Colon (tissue), 2 donors: ENCODE measurements around the gene ZNF750.

Experiments used
- FAIRE-seq: peaks from 2 replicates; lab custom pipeline; 2012; peaks lifted over from hg19 to GRCh38; lab: Jason Lieb, UNC
- donor health status: control.
- donor health status: control.

The ZNF750 gene

DNA sequence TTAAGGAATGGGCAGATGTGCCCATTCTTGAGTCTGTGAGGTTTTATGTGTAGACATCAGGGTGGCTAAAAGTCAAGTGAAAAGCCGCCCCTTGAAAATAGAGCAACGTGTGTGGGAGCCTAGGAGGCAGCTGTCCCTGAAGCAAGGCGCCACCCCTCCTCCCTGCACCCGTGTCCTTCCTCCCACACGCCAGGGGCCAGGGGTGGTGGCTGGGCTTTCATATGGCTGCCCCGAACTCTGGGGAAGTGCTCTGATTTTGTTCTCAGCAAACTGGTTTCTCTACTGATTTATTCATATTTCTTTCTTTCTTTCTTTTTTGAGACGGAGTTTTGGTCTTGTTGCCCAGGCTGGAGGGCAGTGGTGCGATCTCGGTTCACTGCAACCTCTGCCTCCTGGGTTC lies 4.7 kb downstream of the ZNF750 start:
- no peak for FAIRE-seq

DNA sequence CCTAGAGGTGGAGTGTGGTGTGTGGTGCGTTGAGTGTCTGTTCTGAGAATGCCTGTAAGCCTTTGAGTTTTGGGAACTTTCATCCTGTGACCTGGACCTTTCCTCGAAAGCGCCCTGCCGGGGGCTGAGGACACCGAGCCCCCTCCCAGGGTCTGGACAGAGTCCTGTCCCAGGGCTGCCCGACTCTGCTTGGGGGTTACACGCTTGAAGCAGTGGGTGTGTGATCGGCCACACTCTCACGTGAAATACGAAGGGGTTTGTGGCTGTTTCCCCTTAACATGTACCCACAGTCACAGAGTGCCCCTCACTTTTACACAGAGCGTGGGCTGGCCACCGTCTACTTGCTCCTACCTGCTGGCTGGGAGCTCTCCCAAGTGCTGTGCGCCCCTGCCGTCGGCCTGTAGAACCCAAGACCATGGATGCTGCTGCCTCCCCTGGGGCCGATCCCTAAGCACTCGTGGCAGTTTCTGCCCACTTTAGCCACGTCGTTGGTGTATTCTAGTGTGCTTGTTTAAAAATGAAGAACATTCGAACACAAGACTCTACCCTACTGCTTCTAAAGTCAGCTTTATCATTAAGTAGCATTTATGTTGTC lies 6.8 kb downstream of the ZNF750 start:
- no peak for FAIRE-seq

DNA sequence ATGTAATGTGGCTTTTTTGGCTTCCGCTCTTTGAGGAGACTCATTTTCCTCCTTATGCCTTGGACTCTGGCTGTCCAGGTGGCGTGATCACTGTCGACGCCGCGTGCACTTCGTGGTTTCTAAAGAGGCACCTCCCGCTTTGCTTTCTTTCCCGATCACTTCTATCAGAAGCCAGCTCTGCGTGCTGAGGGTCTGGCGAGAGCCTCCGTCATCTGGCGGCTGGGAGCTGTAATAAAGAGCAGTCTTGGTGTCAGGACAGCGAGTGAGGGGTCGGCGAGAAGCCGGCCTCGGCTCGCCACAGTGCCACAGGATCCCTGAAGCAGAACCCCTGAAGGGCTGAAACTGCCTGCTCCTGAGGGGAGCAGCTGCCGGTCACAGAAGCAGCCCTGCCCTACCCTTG lies 7.4 kb downstream of the ZNF750 start:
- no peak for FAIRE-seq

DNA sequence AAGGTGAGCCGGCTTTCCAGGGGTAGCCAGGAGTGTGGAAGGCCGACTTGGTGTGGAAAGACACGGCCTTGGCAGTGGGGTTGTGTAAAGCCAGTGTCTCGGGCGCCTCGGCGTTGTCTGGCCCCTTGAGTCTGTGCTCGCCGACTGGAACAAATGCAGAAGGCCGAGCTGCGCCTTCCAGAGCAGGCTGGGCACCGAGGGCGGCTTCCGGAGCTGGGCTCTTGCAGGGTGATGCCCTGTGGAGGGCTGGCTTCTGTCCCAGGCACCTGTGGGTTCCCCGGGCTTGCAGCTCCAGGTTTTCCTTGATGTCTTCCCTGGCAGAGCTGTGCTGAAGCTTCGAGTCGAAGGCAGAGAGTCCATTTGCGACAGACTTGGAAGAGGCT lies 8.0 kb downstream of the ZNF750 start:
- no peak for FAIRE-seq

DNA sequence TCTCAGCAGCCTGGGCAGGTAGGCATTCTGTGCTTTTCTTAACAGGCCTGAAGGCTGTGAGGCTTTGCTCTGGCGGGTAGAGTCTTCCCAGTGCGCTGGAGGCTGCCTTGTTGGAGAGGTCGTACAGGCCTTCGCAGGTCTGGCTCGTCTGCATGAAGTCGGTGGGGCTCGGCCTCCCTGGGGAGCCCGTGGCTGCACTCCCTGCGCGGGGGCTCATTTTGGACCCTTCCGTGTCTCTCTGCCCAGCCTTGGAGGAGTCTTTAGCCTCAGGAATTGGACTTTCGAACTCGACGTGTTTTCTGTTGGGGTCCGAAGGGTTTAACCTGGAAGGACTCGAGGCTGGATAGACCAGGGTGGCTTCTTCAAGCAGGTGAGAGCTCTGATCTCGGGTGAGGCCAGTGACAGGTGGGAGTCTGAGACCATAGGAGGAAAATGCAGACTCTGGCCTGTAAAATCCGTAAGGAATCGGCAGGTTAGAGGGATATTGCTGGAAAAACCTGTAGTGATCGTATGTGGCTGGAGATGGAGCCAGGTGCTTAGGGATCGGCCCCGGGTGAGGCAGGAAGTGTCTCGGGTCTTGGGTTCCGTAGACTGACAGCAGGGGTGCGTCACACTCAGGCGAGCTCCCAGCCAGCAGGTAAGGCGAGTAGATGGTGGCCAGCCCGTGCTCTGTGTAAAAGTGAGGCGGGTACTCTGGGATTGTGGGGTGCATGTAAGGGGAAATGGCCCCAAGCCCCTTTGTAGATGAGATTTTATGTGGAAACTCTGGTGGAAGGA lies 8.6 kb downstream of the ZNF750 start:
- no peak for FAIRE-seq

DNA sequence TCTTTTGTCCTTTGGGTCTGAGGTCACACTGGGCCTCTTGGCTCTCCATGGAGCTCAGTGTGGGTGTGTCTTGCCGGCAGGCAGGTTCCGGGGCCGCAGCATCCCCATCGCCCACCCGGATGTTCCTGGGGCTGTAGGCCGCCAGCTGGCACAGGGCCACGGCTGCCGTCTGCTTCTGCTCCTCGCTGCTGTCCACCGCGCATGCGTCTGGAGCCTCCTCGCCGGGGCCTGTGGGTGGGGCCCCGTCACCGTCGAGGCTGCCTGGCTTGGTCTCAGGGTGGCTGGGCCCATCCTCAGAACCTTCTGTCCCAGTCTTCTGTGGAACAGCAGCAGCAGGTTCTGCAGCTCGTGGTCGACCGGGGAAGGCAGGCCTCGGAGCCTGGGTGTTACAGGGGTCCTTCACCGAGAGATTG lies 9.6 kb downstream of the ZNF750 start:
- no peak for FAIRE-seq

DNA sequence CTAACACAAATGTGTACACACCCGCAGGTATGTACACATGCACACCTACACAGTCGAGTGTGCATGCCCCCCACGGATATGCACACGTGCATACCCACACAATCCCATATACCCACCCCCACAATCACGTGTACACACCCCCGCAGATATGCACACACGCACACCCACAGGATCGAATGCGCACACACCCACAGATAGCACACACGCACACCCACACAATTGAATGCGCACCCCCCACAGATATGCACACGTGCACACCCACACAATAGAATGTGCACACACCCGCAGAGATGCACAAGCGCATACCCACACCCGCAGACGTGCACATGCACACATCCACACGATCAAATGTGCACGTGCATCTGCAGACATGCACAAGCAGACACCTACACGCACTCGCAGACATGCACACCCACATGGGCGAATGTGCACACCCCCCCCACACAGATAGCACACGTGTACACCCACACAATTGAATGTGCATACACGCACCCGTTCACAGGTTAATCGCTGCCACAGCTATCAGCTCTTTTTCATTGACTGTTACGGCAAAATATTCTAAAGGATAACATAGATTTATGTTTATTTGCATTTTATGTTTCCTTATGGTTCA lies 10.8 kb downstream of the ZNF750 start:
- no peak for FAIRE-seq

DNA sequence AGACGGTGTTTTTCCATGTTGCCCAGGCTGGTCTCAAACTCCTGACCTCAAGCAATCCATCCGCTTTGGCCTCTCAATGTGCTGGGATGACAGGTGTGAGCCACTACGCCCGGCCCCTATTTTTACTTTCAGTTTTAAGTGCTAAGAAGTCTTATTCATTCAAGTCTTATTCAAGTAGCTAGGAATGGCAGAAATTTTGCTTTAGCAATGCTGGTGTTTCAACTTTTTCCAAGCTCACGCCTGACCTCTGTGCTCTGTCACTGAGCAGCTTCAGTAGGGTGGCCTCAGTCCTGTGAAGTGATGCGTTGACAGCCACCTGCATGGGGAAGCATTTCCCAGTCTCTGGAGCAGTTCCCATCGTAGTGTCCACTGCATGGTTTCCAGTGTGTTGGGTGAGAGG lies 12.9 kb downstream of the ZNF750 start:
- FAIRE-seq: no peak

DNA sequence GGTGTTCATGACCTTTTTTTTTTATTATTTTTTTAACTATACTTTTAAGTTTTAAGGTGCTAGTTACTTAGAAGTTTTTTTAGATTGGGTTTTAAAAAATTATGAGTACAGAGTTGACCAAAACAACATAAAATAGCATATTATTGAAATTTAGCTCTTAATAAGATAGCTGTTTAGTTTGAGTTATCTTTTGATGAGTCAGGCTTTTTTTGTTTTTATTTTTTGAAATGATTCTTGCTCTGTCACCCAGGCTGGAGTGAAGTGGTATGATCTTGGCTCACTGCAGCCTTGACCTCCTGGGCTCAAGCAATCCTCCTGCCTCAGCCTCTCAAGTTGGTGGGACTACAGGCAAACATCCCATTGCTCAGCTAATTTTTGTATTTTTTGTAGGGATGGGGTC lies 13.6 kb downstream of the ZNF750 start:
- FAIRE-seq: no peak

DNA sequence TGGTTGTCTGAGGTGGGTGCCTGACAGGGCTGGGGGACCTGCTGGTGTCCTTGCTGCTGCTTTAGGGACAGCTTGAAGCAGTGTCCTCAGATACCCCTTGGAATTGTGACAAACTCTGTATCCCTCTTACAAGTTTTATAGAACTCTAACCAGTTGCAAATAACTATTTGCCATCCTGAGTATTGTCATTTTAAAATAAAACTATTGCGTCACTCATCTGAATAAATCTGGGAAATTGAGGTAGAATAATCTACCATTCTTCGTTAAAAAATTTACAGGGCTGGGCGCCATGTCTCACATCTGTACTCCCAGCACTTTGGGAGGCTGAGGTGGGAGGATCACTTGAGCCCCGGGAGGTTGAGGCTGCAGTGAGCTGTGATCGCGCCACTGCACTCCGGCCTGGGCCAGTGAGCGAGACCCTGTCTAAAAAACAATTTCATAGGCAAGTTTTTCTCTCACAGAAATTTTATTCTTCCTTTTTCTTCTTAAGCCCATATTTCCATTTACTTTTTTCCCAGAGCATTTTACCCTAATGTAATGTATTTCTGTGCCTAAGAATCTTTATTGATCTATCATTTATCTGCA lies 14.2 kb downstream of the ZNF750 start:
- no peak for FAIRE-seq

DNA sequence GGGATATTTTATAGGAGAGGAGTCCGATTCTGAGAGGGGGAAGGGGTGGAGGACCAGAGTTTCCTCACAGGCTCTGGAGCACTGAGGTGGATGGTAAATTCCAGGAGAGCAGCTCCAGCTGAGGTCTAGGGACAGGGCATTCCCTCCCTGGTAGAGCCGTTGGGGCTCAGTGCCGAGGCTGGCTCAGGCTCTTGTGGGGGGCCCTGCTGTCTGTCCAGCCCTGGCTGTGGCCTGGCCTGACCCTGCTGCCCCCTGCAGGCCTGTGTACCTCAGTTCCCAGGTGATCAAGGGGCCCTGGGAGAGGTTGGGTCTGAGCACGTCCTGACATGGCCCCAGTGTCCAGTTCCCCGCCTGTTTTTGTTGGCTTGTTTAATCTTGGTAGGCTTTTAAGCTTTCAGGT lies 16.8 kb downstream of the ZNF750 start:
- no peak for FAIRE-seq

DNA sequence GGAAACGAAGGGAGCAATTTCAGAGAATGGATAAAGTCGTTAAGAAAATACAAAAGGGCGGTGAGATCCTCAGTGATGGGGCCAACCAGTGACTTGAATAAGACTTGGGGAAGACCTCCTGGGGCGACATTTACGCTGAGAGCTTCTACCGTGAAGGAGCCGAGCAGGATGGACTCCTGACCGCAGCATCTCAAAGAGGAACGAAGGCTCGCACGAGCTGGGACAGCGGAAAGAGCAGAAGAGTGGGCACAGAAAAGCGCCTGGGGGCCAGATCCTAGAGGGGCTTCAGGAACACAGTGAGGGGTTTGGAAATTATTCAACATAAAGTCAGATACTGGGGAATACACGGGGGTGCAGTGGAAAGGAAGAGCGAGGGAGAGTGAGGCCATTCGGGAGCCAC lies 17.5 kb downstream of the ZNF750 start:
- FAIRE-seq: no peak

DNA sequence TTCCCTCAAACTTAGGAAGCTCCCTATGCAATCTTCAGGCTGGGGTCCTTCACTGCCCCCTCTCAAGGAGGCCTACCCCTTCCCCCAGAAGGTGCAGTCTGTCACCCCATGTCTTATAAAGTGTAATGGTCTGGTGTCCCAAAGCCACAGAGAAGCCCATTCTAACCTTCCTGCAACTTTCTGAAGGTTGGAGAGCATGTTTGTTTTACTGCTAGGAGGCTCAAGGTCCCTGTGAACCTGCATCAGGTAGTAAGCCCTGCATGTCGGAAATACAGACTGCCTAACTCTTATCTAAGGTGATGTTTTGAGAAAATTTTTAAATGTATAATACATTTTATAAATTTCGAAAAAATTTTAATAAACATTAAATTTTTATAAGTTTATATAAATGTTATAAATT lies 18.3 kb downstream of the ZNF750 start:
- FAIRE-seq: no peak

DNA sequence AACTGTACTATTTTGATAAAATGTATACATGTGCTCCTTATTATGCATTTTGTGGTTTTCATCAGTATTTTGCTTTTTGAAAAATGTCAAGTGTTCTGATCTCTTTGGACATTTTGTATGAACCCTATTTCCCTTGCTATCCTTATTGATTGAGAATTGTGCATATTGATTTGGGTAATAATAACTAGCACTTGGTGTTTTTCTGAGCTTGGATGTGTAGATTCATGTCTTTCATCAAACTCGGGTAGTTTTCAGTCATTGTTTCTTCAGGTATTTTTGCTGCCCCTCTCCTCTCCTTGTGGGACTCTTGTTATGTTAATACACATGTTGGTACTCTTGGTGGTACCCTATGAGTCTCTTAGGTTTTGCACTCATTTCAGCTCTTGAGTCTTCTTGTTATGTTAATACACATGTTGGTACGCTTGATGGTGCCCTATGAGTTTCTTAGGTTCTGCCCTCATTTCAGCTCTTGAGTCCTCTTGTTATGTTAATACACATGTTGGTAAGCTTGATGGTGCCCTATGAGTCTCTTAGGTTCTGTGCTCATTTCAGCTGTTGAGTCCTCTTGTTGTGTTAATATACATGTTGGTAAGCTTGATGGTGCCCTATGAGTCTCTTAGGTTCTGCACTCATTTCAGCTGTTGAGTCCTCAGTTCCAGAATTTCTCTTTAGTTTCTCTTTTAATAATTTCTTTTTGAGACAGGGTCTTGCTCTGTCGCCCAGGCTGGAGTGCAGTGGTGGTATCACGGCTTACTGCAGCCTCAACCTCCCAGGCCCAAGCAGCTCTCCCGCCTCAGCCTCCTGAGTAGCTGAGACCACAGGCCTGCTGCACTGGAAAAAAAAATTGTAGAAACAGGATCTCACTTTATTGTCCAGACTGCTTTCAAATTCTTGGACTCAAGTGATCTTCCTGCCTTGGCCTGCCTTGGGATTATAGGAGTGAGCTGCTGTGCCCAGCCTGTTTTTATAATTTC lies 19.3 kb downstream of the ZNF750 start:
- no peak for FAIRE-seq

DNA sequence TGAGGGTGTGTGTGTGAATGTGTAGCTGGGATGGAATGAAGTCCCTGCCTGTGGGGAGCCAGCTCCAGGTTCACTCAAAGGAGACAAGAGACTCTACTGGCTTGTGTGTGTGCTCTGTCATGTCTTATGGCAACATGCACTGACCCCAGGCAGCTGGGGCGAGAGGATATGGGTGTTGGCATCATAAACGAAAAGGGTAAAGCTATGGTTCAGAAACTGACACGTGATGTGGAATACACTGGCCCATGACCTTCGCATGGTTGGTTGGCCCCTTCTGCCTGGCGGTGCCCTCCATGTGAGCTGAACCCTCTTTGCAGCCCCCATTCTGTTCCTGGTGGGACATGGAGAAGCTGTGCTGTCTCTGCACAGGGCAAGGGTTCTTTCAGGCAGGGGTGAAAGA lies 21.9 kb downstream of the ZNF750 start:
- FAIRE-seq: no peak

DNA sequence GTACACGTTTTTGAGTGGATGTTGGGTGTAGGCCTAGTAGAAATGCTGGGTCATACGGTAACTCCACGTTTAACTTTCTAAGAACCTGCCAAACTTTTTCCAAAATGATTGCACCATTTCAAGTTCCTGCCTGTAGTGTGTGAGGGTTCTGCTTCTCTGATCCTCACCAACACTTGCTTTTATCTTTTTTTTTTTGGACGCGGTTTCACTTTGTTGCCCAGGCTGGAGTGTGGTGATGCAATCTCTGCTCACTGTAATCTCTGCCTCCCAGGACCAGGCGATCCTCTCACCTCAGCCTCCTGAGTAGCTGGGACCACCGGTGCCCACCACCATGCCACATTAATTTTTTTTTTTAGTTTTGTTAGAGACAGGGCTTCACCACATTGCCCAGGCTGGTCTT lies 23.5 kb downstream of the ZNF750 start:
- FAIRE-seq: no peak

DNA sequence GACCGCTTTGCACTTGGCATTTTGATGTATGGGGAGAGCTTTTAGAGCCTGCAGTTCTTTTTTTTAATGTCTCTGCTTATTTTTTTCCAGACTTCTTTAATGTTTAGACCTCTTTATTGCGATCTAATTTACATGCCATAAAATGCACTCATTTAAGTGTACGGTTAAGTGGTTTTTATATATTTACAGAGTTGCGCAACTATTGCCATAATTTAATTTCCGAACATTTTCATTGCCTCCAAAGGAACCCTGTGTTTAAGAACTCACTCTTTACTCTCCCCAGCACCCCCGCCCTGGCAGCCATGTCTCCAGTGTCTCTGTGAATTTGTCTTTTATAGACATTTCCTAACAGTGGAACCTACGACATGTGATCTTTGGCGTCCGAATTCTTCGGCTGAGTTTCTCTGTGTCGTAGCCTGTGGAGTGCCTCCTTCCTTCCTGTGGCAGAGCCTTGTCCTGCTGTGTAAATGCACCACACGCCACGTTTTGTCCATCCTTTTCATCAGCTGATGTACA lies 24.0 kb downstream of the ZNF750 start:
- FAIRE-seq: no peak

DNA sequence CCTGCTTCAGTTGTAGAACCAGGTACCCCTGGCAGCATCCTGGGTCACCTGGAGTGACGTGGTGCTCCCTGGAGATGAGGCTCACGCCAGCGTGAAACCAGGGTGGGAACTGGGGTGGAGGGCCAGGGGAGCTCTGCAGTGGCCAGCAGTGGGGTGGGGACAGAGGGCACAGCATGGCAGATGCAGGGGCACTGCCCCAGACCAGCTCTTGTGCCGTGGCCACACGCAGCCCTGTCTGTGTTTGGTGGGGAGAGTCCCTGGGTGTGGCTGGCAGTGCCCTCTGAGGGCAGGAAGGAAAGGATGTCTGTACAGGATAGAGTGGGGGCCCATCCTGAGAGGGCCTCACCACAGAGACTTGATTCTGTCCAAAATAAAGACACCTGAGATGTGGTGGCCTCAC lies 24.5 kb downstream of the ZNF750 start:
- FAIRE-seq: no peak

DNA sequence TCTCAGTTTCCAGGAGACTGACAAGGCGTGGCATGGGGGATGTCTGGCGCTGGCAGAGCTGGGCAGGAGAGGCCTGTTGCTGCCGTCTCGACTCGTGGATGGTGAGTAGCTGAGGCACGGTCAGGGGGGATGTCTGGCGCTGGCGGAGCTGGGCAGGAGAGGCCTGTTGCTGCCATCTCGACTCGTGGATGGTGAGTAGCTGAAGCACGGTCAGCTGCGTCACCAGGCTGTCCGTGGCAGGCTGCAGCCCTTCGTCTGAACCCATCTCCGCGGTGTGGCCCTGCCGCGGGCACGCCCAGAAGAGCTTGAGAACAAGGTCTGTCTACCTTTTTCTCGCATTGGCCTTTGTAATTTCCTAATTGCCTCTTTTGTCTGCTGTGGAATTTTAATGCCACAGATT lies 25.0 kb downstream of the ZNF750 start:
- no peak for FAIRE-seq

DNA sequence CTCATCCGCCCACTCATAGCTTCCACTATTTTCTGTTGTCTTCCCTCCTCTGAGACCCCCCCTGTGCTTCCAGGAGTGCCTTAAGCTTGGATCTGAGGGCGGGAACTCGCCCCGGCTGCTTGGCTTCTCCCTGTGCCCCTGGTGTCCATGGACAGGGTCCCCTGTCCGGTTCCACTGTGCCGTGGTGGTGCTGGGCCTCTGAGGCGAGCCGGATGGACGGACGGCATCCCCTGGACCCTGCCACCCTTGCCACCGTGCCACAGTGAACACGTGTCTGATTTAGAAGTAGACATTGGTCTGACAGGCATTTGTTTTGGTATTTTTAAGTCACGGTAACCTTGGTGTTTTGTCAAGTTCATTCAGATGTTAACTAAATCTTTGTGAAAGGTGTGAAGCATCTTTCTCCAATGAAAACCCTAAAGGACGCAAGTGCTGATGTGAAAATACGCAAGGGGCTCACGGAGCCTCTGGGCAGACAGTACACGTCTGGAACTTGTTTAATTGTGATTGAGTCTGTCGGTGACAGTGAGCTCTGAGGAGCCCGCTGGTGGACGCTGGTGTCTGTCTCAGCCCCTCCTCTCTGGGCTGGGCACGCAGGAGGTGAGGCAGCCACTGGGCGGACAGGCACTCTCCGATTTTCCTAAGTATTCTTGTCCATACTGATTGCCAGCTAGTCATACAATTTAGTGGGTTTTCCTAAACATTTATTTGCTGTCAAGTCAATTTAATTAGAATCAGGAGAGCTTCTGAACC lies 26.3 kb downstream of the ZNF750 start:
- no peak for FAIRE-seq

DNA sequence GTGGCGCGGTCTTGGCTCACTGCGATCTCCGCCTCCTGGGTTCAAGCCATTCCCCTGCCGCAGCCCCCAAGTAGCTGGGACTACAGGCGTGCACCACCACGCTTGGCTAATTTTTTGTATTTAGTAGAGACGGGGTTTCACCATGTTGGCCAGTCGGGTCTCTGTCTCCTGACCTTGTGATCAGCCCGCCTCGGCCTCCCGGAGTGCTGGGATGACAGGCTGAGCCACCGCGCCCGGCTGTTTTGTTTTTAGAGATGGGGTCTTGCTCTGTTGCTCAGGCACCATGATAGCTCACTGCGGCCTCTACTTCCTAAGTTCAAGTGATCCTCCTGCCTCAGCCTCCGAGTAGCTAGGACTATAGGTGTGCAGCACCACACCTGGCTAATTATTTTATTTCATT lies 27.2 kb downstream of the ZNF750 start:
- no peak for FAIRE-seq
